A549 (cell line): ENCODE data around the gene PACS1. TPM values are rescaled to one million over a fixed set of nuclear protein-coding genes. Genes with fewer than 3 reads are reported as not detected.

Experiments used
- ATAC-seq, 2 experiments: fragments of 200-7000 bp in 1 of 2; fragments of >200 bp in 1 of 2; cut with Nextera tagmentation in 1 of 2; cut with Tn5 transposase in 1 of 2; 3 replicates each; pipeline versions ENCODE4 v1.8.0 to v1.9.1; 2018 to 2020; ENCODE audit warnings: mild to moderate bottlenecking in 1 of 2, moderate library complexity in 1 of 2
- CTCF ChIA-PET: fragments of 300-600 bp; sonication (Branson Sonifier 250); formaldehyde crosslinking; extraction: SDS; loops from one replicate; lab custom pipeline; 2021; ENCODE audit warnings: antibody characterized with exemption, inconsistent platforms; lab: Yijun Ruan, JAX
- POLR2A ChIA-PET: fragments of 350-600 bp; formaldehyde crosslinking; extraction: SDS; loops from one replicate; lab custom pipeline; 2021; ENCODE audit warnings: antibody characterized with exemption, inconsistent platforms; lab: Yijun Ruan, JAX
- DNase-seq, 2 experiments: peaks; one replicate each; pipeline versions ENCODE4 v3.0.0 to v3.0.0-alpha.2; 2011 to 2016; ENCODE audit warnings: low read depth in 1 of 2, low spot score in 1 of 2
- FAIRE-seq: peaks from 2 replicates; lab custom pipeline; 2011; peaks lifted over from hg19 to GRCh38; lab: Jason Lieb, UNC
- H3K27ac ChIP-seq, 2 experiments: fragments of >200 bp; sonication (Bioruptor Twin); formaldehyde crosslinking; 3 replicates each; pipeline ENCODE4 v1.5.1; 2016 to 2017
- H3K4me1 ChIP-seq: fragments of >200 bp; sonication (Bioruptor Twin); formaldehyde crosslinking; 3 replicates; pipeline ENCODE4 v1.6.1; 2016
- H3K4me2 ChIP-seq: fragments of >200 bp; sonication (Bioruptor Twin); formaldehyde crosslinking; 3 replicates; pipeline ENCODE4 v1.6.1; 2016
- H3K4me3 ChIP-seq: fragments of >200 bp; sonication (Bioruptor Twin); formaldehyde crosslinking; 3 replicates; pipeline ENCODE4 v1.5.1; 2016
- H3K9me3 ChIP-seq: fragments of >200 bp; sonication (Bioruptor Twin); formaldehyde crosslinking; 3 replicates; pipeline ENCODE4 v1.6.1; 2016
- BHLHE40 ChIP-seq: IDR thresholded peaks from 2 replicates; pipeline ENCODE4 v1.6.1; 2012; ENCODE audit warnings: low read depth, low read length, inconsistent platforms
- CEBPB ChIP-seq, 2 experiments: fragments of >200 bp in 1 of 2; sonication (Bioruptor Twin) in 1 of 2; formaldehyde crosslinking in 1 of 2; IDR thresholded peaks; 2 replicates each; pipeline ENCODE4 v1.6.1; 2012 to 2016
- FOSL2 ChIP-seq, 2 experiments: fragments of 450-650 bp in 1 of 2; fragments of >200 bp in 1 of 2; sonication (Bioruptor Twin) in 1 of 2; formaldehyde crosslinking; IDR thresholded peaks; 2 replicates each; pipeline versions ENCODE4 v1.5.0 to v1.6.1; 2016 to 2020; ENCODE audit warnings: mild to moderate bottlenecking in 1 of 2, moderate library complexity in 1 of 2
- GATA3 ChIP-seq: IDR thresholded peaks from 2 replicates; pipeline ENCODE4 v1.6.1; 2012; ENCODE audit warnings: borderline replicate concordance
- HDAC2 ChIP-seq: fragments of 200-600 bp; sonication (generic); IDR thresholded peaks from 2 replicates; pipeline ENCODE4 v1.6.1; 2016
- HOXA7 ChIP-seq: fragments of 250-450 bp; sonication (Bioruptor Pico); IDR thresholded peaks from 2 replicates; pipeline ENCODE4 v1.5.0; 2020; ENCODE audit warnings: mild to moderate bottlenecking, moderate library complexity
- HOXB13 ChIP-seq: fragments of 250-450 bp; sonication (Bioruptor Pico); IDR thresholded peaks from 2 replicates; pipeline ENCODE4 v1.5.0; 2020; ENCODE audit warnings: low read depth, mild to moderate bottlenecking, moderate library complexity
- MAZ ChIP-seq: fragments of 150-350 bp; IDR thresholded peaks from 2 replicates; pipeline ENCODE4 v1.6.1; 2014; ENCODE audit warnings: antibody characterized with exemption, low read depth, low read length, borderline replicate concordance
- PBX3 ChIP-seq: IDR thresholded peaks from 2 replicates; pipeline ENCODE4 v1.6.1; 2012
- RAD21 ChIP-seq, 2 experiments: fragments of >200 bp in 1 of 2; sonication (Bioruptor Twin) in 1 of 2; formaldehyde crosslinking in 1 of 2; IDR thresholded peaks in 1 of 2; conservative IDR thresholded peaks in 1 of 2; 2 replicates in 1 of 2; 3 replicates in 1 of 2; pipeline ENCODE4 v1.6.1; 2012 to 2018; ENCODE audit warnings: inconsistent platforms in 1 of 2
- REST ChIP-seq: fragments of 200-600 bp; sonication (generic); IDR thresholded peaks from 2 replicates; pipeline ENCODE4 v1.6.1; 2016; ENCODE audit warnings: antibody characterized with exemption, mild to moderate bottlenecking, moderate library complexity
- TFCP2L1 ChIP-seq: fragments of 250-450 bp; sonication (Bioruptor Pico); IDR thresholded peaks from 2 replicates; pipeline ENCODE4 v1.5.0; 2021; ENCODE audit warnings: mild to moderate bottlenecking
- WGBS: methylation state at CpG from one replicate; pipeline ENCODE4 v1.1.6; 2017; ENCODE audit errors: missing lambda C conversion rate; 5-methylcytosine and 5-hydroxymethylcytosine counted together
- polyA plus RNA-seq, 4 experiments: library from polyadenylated mRNA; depleted of rRNA in 3 of 4; stranded (reverse); fragments of >200 nt; fragmentation: RNase III in 1 of 4; extraction: RNeasy Plus Mini Kit Qiagen cat#74134 plus additional on column Dnase treatment in 1 of 4; gene quantifications; 2 replicates in 3 of 4; 3 replicates in 1 of 4; pipeline ENCODE4 v1.2.3, GENCODE V29; 2011 to 2017

The PACS1 gene
- polyA plus RNA-seq, 2 of the 4 experiments (the other 2 are of a cell fraction), result 48.2 to 59.1 TPM

- CTCF ChIA-PET, result interaction anchor here (1.0 to 3.8 kb wide), 5 partner anchors 9 to 58 kb away, joined by 3 to 27 read pairs (median 13); partner anchors contain the start of genes RIN1, TMEM151A and YIF1A
- DNase-seq (no peak), FAIRE-seq (no peak), ATAC-seq (no peak)
- no peaks in the 10 kb centered on the region for H3K9me3 ChIP-seq
- peaks cover 30% of the 10 kb centered on the region for H3K4me1 ChIP-seq
- POLR2A ChIA-PET, result interaction anchor here (0.6 to 1.8 kb wide), 3 partner anchors 9 to 263 kb away, joined by 4 to 6 read pairs (median 5); partner anchors contain the start of genes RAB1B and YIF1A
- TF ChIP-seq HOXB13 (CRISPR knock-in tag) (no peak), FOSL2 (IDR thresholded peaks at IDR 0.05) (no peak), FOSL2 (CRISPR knock-in tag; IDR thresholded peaks at IDR 0.05) (peak; percentile 18; the same call in 1 of the 2 replicates)
- 89% methylated on average over 7 of the region's 14 CpGs for WGBS
- H3K4me2 ChIP-seq, result no peak overlapping the region
- no peak overlapping the region for H3K4me3 ChIP-seq
- no peak overlapping the region for H3K27ac ChIP-seq
Observed at GRCh38 chr11:66280428-66280827, 210.4 kb downstream of the PACS1 start.

GRCh38 chr11:66281001-66281400, 210.9 kb downstream of the PACS1 start:
- no peak for DNase-seq
- Histone ChIP-seq H3K4me3 (no peak overlapping the region), H3K27ac (no peak overlapping the region), H3K4me1 (peaks cover 30% of the 10 kb centered on the region), H3K9me3 (no peaks in the 10 kb centered on the region), H3K4me2 (no peak overlapping the region)
- FAIRE-seq, result no peak
- TF ChIP-seq PBX3, result no peak
- peak; percentile 28; the same call in 1 of the 2 replicates for TF ChIP-seq REST
- 63% methylated on average over 6 of the region's 6 CpGs for WGBS
- ChIA-PET CTCF (interaction anchor here (1.0 to 3.8 kb wide), 6 partner anchors 8 to 59 kb away, joined by 3 to 27 read pairs (median 8); partner anchors contain the start of genes RIN1, TMEM151A and YIF1A), POLR2A (interaction anchor here (1.0 to 1.8 kb wide), 2 partner anchors 8 to 13 kb away, joined by 4 to 6 read pairs; partner anchors contain the start of genes RAB1B and YIF1A)
- no peak for ATAC-seq

- ATAC-seq (peak in 1 of 2 experiments; percentile 0; a peak in 1 of 6 replicates), FAIRE-seq (no peak), DNase-seq (no peak)
- 80% methylated on average over 15 of the region's 20 CpGs for WGBS
- H3K27ac ChIP-seq, result no peak overlapping the region
- H3K4me1 ChIP-seq, result peaks cover 30% of the 10 kb centered on the region
- peak overlapping the region; percentile 34; the same call in 2 of the 3 replicates for H3K4me2 ChIP-seq
- H3K9me3 ChIP-seq, result no peaks in the 10 kb centered on the region
- ChIA-PET POLR2A (interaction anchor here (1.5 kb wide), 1 partner anchor 14 kb away, joined by 6 read pairs; the partner anchor contains the start of gene RAB1B), CTCF (interaction anchor here (0.6 to 3.8 kb wide), 22 partner anchors 9 to 126 kb away, joined by 3 to 27 read pairs (median 5); partner anchors contain the start of gene TMEM151A)
- TF ChIP-seq CEBPB (IDR thresholded peaks at IDR 0.05) (no peak), BHLHE40 (no peak), HOXA7 (no peak), RAD21 (conservative IDR thresholded peaks at IDR 0.05 in 1 of 2, IDR thresholded peaks at IDR 0.05 in 1 of 2) (no peak), TFCP2L1 (CRISPR knock-in tag) (no peak), GATA3 (no peak), MAZ (no peak), HDAC2 (no peak)
- no peak overlapping the region for H3K4me3 ChIP-seq
Observed at GRCh38 chr11:66281776-66282467, 211.8 kb downstream of the PACS1 start.
